ENCODE results near the gene RAPH1. TPM values are rescaled to one million over a fixed set of nuclear protein-coding genes. Genes with fewer than 3 reads are reported as not detected.

RAPH1 gene
- total and polyA plus RNA-seq, 2 experiments from 2014 or later: 12.9 to 22.1 TPM

- Histone ChIP-seq H3K79me2 (peaks cover 56% of the 10 kb centered on the region), H3K36me3 (replicated peaks; ENCODE audit: insufficient read depth, low read depth) (no peaks in the 10 kb centered on the region), H3K27me3 (no peaks in the 10 kb centered on the region), H3K4me2 (no peak overlapping the region), H3K9me3 (ENCODE audit: low read depth) (no peaks in the 10 kb centered on the region), H4K20me1 (ENCODE audit: insufficient read depth, poor library complexity, severe bottlenecking) (peaks cover 5% of the 10 kb centered on the region), H3K4me1 (ENCODE audit: insufficient read depth) (no peaks in the 10 kb centered on the region), H3K9me2 (replicated peaks; ENCODE audit: insufficient read depth) (no peaks in the 10 kb centered on the region), H3K27ac (no peak overlapping the region), H3K4me3 (no peak overlapping the region), H2AFZ (no peak overlapping the region)
- TF ChIP-seq EZH2 (IDR thresholded peaks at IDR 0.05; ENCODE audit: borderline replicate concordance) (no peak), EZH2phosphoT487 (IDR thresholded peaks at IDR 0.05; ENCODE audit: low read depth, severe bottlenecking, unreplicated experiment) (no peak), CTCF (IDR thresholded peaks at IDR 0.05; ENCODE audit: poor library complexity) (no peak)
- DNase-seq (ENCODE audit: low spot score): no peak
- WGBS (ENCODE audit: low lambda C conversion rate, missing lambda C conversion rate): 96% methylated on average over 1 of the region's 1 CpG
Measured at GRCh38 chr2:203359450-203359849, 175.7 kb downstream of the RAPH1 start.

GRCh38 chr2:203354966-203355365 lies 180.1 kb downstream of the RAPH1 start:
- Histone ChIP-seq H3K27ac (no peak overlapping the region), H3K9me2 (replicated peaks; ENCODE audit: insufficient read depth) (no peaks in the 10 kb centered on the region), H3K9me3 (ENCODE audit: low read depth) (no peaks in the 10 kb centered on the region), H3K36me3 (replicated peaks; ENCODE audit: insufficient read depth, low read depth) (no peaks in the 10 kb centered on the region), H3K4me1 (ENCODE audit: insufficient read depth) (no peaks in the 10 kb centered on the region), H4K20me1 (ENCODE audit: insufficient read depth, poor library complexity, severe bottlenecking) (peaks cover 6% of the 10 kb centered on the region), H3K79me2 (peaks cover 77% of the 10 kb centered on the region), H3K4me2 (no peak overlapping the region), H3K27me3 (no peaks in the 10 kb centered on the region), H3K4me3 (no peak overlapping the region), H2AFZ (no peak overlapping the region)
- 84% methylated on average over 3 of the region's 3 CpGs for WGBS (ENCODE audit: low lambda C conversion rate, missing lambda C conversion rate)
- no peak for DNase-seq (ENCODE audit: low spot score)
- TF ChIP-seq CTCF (IDR thresholded peaks at IDR 0.05; ENCODE audit: poor library complexity) (no peak), EZH2phosphoT487 (IDR thresholded peaks at IDR 0.05; ENCODE audit: low read depth, severe bottlenecking, unreplicated experiment) (no peak), EZH2 (IDR thresholded peaks at IDR 0.05; ENCODE audit: borderline replicate concordance) (no peak)

GRCh38 chr2:203352604-203353255 lies 182.4 kb downstream of the RAPH1 start:
- Histone ChIP-seq H2AFZ (no peak overlapping the region), H3K79me2 (peaks cover 78% of the 10 kb centered on the region), H3K9me2 (replicated peaks; ENCODE audit: insufficient read depth) (no peaks in the 10 kb centered on the region), H3K4me2 (no peak overlapping the region), H3K27me3 (no peaks in the 10 kb centered on the region), H3K4me3 (no peak overlapping the region), H3K36me3 (replicated peaks; ENCODE audit: insufficient read depth, low read depth) (no peaks in the 10 kb centered on the region), H3K9me3 (ENCODE audit: low read depth) (no peaks in the 10 kb centered on the region), H3K4me1 (ENCODE audit: insufficient read depth) (no peaks in the 10 kb centered on the region), H3K27ac (no peak overlapping the region), H4K20me1 (ENCODE audit: insufficient read depth, poor library complexity, severe bottlenecking) (peaks cover 6% of the 10 kb centered on the region)
- TF ChIP-seq CTCF (IDR thresholded peaks at IDR 0.05; ENCODE audit: poor library complexity) (no peak), EZH2phosphoT487 (IDR thresholded peaks at IDR 0.05; ENCODE audit: low read depth, severe bottlenecking, unreplicated experiment) (no peak), EZH2 (IDR thresholded peaks at IDR 0.05; ENCODE audit: borderline replicate concordance) (no peak)
- peak; percentile 8 for DNase-seq (ENCODE audit: low spot score)
- 76% methylated on average over 5 of the region's 5 CpGs for WGBS (ENCODE audit: low lambda C conversion rate, missing lambda C conversion rate)

Data from hepatocyte (in vitro differentiated cells).